Upper lobe of left lung (tissue), 6 donors: ENCODE results near the gene PCDH11Y. TPM values are rescaled to one million over a fixed set of nuclear protein-coding genes. Genes with fewer than 3 reads are reported as not detected.
"Not testable (repeated sequence)": the region's sequence is repeated elsewhere in the genome, so short reads cannot be mapped to it uniquely, and the experiment has no call there.

Experiments
- ATAC-seq, 2 donors: fragments of 200-7000 bp; cut with Tn5 transposase; one replicate each; pipeline ENCODE4 v1.9.1; 2022; ENCODE audit warnings: mild to moderate bottlenecking in 2 of 2, moderate library complexity in 2 of 2; ENCODE audit not compliant: low FRiP score in 2 of 2
- DNase-seq, 2 donors: peaks; one replicate each; pipeline ENCODE4 v3.0.0-alpha.2; 2019 to 2020
- H3K27ac ChIP-seq, 4 donors: fragments of 200-600 bp; sonication (generic); one replicate each; pipeline ENCODE4 v1.5.1; 2016 to 2019
- H3K27me3 ChIP-seq, 4 donors: fragments of 200-600 bp; sonication (generic); one replicate each; pipeline ENCODE4 v1.5.1; 2017 to 2019
- H3K36me3 ChIP-seq, 4 donors: fragments of 200-600 bp; sonication (generic); one replicate each; pipeline ENCODE4 v1.5.1; 2016 to 2019
- H3K4me1 ChIP-seq, 4 donors: fragments of 200-600 bp; sonication (generic); one replicate each; pipeline ENCODE4 v1.5.1; 2018 to 2019
- H3K4me3 ChIP-seq, 4 donors: fragments of 200-600 bp; sonication (generic); one replicate each; pipeline ENCODE4 v1.5.1; 2017 to 2019; ENCODE audit warnings: mild to moderate bottlenecking in 2 of 4, moderate library complexity in 1 of 4
- H3K9me3 ChIP-seq, 4 donors: fragments of 200-600 bp; sonication (generic); one replicate each; pipeline ENCODE4 v1.5.1; 2018 to 2019
- WGBS, 2 donors: methylation state at CpG; one replicate each; pipeline ENCODE4 v1.1.5; 2017 to 2018; 5-methylcytosine and 5-hydroxymethylcytosine counted together
- total RNA-seq, 6 donors: library from RNA; depleted of rRNA in 4 of 6; stranded (reverse); fragments of >200 nt in 4 of 6; gene quantifications; one replicate each; pipeline versions ENCODE4 v1.1.0 to v1.2.1, GENCODE V29; 2016 to 2021
- donor health status: DM: no; HTN: no; CAD: no; lungs with moderate emphysema.
- donor health status: DM: no; HTN: yes; CAD: no; lungs with severe emphysema.

PCDH11Y gene
- 1 to 10 TPM in 1 of 6 donors, under 1 TPM in 2, not detected in 3; 0.46 to 1.0 (median 0.71) TPM for total RNA-seq

DNA sequence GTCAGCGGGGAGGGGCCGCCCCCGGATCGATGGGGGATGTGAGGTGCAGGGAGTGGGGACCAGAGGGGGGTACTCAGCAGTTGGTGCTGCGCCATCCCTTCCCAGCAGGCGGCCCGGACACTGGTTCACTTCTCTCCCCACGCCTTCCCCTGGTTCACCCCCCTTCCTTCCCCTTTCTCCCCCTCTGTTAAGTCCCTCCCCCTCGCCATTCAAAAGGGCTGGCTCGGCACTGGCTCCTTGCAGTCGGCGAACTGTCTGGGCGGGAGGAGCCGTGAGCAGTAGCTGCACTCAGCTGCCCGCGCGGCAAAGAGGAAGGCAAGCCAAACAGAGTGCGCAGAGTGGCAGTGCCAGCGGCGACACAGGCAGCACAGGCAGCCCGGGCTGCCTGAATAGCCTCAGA is at the start of gene PCDH11Y:
PCDH11Y (plus strand) TSS at position 240 of the 400 bp plus-strand sequence. CDS start 56,804 bp downstream, outside the sequence.
- DNase-seq (peak in 1 of 2 donors; percentile 24), ATAC-seq (peak in 1 of 2 donors; percentile 68)
- WGBS, 2 donors: no CpG with 5 or more reads among the region's 21 CpGs
- H3K4me3 ChIP-seq: peak within 1 kb of the TSS in 2 of 4 donors; percentile 8 to 16
- not testable (repeated sequence) for H3K27me3 ChIP-seq, H3K4me1 ChIP-seq, H3K27ac ChIP-seq, H3K36me3 ChIP-seq, H3K9me3 ChIP-seq

DNA sequence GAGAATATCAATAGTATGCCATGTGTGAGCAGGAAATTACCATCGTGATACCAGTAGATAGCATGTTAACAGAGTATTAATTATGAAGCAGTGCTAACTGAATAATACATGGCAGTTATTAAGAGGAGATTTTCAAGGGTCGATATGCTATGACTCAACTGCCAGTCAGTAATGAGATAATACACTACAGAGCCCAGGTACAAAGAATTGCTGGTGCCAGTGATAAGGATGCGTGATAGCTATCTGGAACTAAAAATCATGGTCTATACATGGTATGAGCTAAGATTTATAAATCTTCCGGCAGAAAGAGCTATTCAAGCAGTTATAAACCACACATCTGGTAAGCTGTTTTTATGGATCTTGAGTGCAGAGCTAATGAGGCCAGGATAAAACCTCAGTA is 32.2 kb upstream of the PCDH11Y start:
- not testable (repeated sequence) for H3K27ac ChIP-seq, H3K4me1 ChIP-seq, H3K4me3 ChIP-seq, H3K9me3 ChIP-seq, H3K36me3 ChIP-seq, DNase-seq, ATAC-seq, H3K27me3 ChIP-seq
- WGBS, 2 donors: no CpG with 5 or more reads among the region's 4 CpGs

GRCh38 chrY:4991743-4992400 is 8.2 kb upstream of the PCDH11Y start:
- 28% methylated on average over 2 of the region's 8 CpGs; no CpG with 5 or more reads in 1 of the 2 donors for WGBS, 2 donors
- H3K9me3 ChIP-seq, H3K4me3 ChIP-seq, H3K4me1 ChIP-seq, H3K27ac ChIP-seq, H3K27me3 ChIP-seq, H3K36me3 ChIP-seq, DNase-seq: not testable (repeated sequence)
- ATAC-seq: peak in 1 of 2 donors; percentile 80

GRCh38 chrY:4994892-4995291 is 5.2 kb upstream of the PCDH11Y start:
- H3K4me3 ChIP-seq, H3K27me3 ChIP-seq, H3K4me1 ChIP-seq, DNase-seq, ATAC-seq, H3K27ac ChIP-seq, H3K36me3 ChIP-seq, H3K9me3 ChIP-seq: not testable (repeated sequence)
- WGBS, 2 donors: 35% methylated on average over 5 of the region's 5 CpGs; no CpG with 5 or more reads in 1 of the 2 donors

GRCh38 chrY:5002476-5003184 is 2.5 kb downstream of the PCDH11Y start:
- 4% methylated on average over 6 of the region's 55 CpGs; no CpG with 5 or more reads in 1 of the 2 donors for WGBS, 2 donors

GRCh38 chrY:5038972-5039523 is 39.0 kb downstream of the PCDH11Y start:
- not testable (repeated sequence) for H3K27ac ChIP-seq, ATAC-seq, H3K4me3 ChIP-seq, H3K4me1 ChIP-seq, H3K27me3 ChIP-seq, DNase-seq, H3K36me3 ChIP-seq, H3K9me3 ChIP-seq

More at GRCh38 chrY:5002476-5003184, 2.5 kb downstream of the PCDH11Y start:
- not testable (repeated sequence) for ATAC-seq, H3K4me3 ChIP-seq, H3K27me3 ChIP-seq, H3K27ac ChIP-seq, H3K4me1 ChIP-seq, H3K36me3 ChIP-seq, H3K9me3 ChIP-seq
- DNase-seq: peak in 1 of 2 donors; percentile 17

DNA sequence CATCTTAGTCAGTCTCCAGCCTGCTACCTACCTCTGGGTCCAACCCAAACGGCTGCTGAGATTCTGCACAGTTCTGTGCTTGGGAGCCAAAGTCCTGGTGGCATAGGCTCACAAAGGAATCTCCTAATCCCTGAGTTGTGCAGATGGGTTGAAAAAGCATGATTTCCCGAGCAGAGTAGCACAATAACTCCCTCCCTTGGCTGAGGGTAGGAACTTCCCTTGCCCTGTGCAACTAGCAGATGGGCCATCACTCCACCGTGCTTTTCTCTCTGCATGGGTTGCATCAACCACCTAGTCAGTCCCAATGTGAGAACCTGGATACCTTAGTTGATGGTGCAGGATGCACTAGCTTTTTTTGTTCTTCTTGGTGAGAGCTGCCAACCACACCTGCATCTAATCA is 82.9 kb downstream of the PCDH11Y start:
- not testable (repeated sequence) for H3K27me3 ChIP-seq, H3K4me3 ChIP-seq, DNase-seq, H3K27ac ChIP-seq, H3K4me1 ChIP-seq, H3K36me3 ChIP-seq, ATAC-seq, H3K9me3 ChIP-seq
- no CpG with 5 or more reads among the region's 3 CpGs for WGBS, 2 donors

GRCh38 chrY:5182998-5183397 is 182.9 kb downstream of the PCDH11Y start:
- not testable (repeated sequence) for H3K27me3 ChIP-seq, H3K27ac ChIP-seq, H3K9me3 ChIP-seq, H3K4me3 ChIP-seq, H3K36me3 ChIP-seq, H3K4me1 ChIP-seq, ATAC-seq, DNase-seq
- 100% methylated on average over 1 of the region's 2 CpGs; no CpG with 5 or more reads in 1 of the 2 donors for WGBS, 2 donors

GRCh38 chrY:5215116-5215515 is 215.0 kb downstream of the PCDH11Y start:
- ATAC-seq, H3K27me3 ChIP-seq, DNase-seq, H3K9me3 ChIP-seq, H3K36me3 ChIP-seq, H3K4me3 ChIP-seq, H3K4me1 ChIP-seq, H3K27ac ChIP-seq: not testable (repeated sequence)
- WGBS, 2 donors: no CpG with 5 or more reads among the region's 2 CpGs

- not testable (repeated sequence) for H3K4me1 ChIP-seq, H3K4me3 ChIP-seq, H3K36me3 ChIP-seq, DNase-seq, H3K27ac ChIP-seq, H3K9me3 ChIP-seq, H3K27me3 ChIP-seq, ATAC-seq
- WGBS, 2 donors: 93% methylated on average over 7 of the region's 7 CpGs; no CpG with 5 or more reads in 1 of the 2 donors
These were observed 324.8 kb downstream of the PCDH11Y start for GRCh38 chrY:5324931-5325330.

- H3K9me3 ChIP-seq, H3K4me3 ChIP-seq, H3K27ac ChIP-seq, H3K27me3 ChIP-seq, DNase-seq, ATAC-seq, H3K4me1 ChIP-seq, H3K36me3 ChIP-seq: not testable (repeated sequence)
- 83% methylated on average over 3 of the region's 3 CpGs; no CpG with 5 or more reads in 1 of the 2 donors for WGBS, 2 donors
These were observed 342.1 kb downstream of the PCDH11Y start for GRCh38 chrY:5342220-5342619.

DNA sequence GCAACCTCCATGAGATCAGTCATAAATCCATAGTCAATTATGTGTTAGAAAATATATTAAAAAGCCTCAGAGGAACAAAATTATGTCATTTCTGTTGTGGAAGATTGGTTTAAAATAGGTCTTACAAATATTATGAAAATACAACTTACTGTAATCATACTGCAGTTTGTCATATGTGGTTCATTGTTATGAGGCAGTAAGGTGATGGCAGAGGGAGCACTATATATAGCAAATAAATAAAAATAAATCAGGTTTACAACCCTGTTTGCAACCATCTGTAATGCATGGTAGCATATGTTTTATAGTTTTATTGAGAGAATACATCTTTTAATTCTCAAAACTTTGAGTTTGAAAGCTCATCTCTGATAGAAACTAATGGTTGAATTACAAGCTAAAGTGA is 543.6 kb downstream of the PCDH11Y start:
- not testable (repeated sequence) for H3K4me1 ChIP-seq, H3K27me3 ChIP-seq, H3K36me3 ChIP-seq, H3K4me3 ChIP-seq, H3K9me3 ChIP-seq, H3K27ac ChIP-seq, DNase-seq, ATAC-seq

DNA sequence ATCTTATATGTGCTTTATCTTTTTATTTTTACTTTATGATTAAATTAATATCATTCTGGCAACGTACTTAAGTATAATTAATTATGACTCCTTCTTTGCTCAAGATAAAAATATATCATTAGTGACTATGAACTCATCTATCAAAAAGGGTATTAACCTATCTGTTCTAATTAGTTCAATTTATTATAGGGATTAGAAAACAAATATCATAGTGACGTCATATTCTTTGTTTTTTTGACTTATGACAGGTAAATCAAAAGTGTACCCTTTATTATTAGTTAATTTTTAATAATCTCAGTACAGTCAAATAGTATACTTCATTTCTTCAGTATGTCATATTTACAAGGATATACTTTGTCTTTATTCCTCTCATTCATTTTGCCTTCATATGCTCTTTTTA is 638.5 kb downstream of the PCDH11Y start:
- not testable (repeated sequence) for H3K27ac ChIP-seq, H3K27me3 ChIP-seq, H3K36me3 ChIP-seq, ATAC-seq, DNase-seq, H3K9me3 ChIP-seq, H3K4me3 ChIP-seq, H3K4me1 ChIP-seq
- WGBS, 2 donors: 66% methylated on average over 2 of the region's 2 CpGs; no CpG with 5 or more reads in 1 of the 2 donors
